SIG-M5 (cell line): Measurements from ENCODE around the gene ING3.
"Not testable (repeated sequence)": the region's sequence is repeated elsewhere in the genome, so short reads cannot be mapped to it uniquely, and the experiment has no call there.

ENCODE experiments used
- DNase-seq: peaks from one replicate; lab custom pipeline; 2025; lab: John Stamatoyannopoulos, UW

ING3 gene

DNA sequence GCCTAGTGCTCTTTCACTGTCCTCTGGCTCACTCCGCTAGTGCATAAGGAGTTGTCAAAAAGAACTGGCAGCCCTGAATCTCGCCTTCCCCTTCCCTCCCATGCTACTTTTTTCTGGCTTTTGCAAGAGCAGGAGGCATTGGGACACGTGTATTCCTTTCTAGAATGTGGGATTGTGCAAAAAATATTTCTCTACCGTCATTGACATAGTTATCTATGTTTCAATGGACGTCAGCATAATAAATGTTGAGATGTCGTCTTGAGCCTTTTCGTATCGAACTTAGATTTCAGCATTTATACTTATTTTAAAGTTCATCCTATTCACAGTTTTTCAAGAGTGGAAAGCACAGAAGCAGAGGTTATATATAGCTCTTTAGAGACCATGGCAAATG lies 727 bp downstream of the ING3 start:
- DNase-seq, result no peak

DNA sequence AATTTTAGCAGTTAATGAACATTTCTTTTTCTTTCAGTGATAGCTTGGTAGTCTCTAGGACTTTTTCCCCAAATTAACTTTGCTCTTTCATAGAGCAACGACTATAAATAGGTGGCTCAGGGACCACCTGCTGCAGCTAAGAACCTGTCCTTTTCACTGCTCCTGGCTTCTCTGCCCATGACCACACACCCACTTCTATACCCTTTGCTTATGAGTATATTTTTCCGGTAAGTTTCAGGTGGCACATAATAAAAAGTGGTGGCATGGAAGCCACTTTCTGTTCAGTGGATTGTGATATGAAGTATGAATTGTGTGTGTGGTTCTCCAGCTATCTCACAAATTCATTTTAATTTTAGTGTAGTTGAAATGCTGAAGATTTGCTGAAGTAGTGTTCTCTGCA lies 1.2 kb downstream of the ING3 start:
- DNase-seq, result no peak

DNA sequence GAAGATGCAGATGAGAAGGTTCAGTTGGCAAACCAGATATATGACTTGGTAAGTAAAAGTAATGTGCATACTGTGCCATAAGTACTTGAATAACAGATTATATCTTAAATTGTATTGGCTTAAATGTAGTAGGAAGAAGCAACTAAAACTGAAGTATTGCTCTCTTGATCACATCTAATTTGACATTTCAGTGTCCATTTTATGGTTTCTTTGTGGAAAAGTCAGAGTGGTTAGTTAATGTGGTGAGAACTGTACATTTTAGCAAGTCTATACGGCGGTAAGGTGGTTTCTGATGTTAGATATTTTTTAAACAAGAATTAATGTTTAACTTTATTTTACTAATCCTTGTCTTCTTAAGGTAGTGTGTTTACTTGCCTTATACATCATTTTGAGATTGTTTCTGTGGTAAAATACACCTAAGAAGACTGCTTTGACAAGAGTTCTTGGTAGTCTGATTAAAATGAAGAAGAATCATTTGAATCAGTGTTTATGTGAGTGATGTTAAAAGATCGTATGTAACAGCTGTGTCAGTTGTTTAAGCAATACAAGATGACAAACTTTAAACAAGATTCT lies 5.1 kb downstream of the ING3 start:
- no peak for DNase-seq

DNA sequence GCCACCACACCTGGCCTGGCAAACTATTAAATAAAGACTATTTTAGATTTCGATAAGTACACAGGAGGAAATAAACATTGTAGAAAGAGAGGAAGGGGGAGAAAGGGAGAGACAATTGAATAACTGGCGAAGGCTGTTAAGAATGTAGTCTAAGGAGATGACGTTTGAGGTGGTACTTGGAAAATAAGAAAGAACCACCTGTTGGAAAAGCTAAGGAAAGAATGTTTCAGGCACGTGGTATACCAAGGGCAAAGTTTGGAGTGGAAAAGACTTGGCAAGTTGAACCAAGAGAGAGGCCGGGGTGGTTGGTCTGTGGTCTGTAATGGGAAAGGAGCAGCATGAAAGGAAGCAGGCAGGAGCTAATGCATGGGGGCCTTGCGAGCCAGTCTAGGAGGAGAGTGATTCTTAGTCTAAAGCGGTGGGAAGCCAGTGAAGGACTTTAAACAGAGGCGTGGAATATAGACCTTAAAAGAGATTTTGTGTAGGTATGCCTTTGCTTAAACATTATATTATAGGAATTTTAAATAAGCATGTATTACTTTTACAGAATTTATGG lies 9.4 kb downstream of the ING3 start:
- DNase-seq, result no peak

DNA sequence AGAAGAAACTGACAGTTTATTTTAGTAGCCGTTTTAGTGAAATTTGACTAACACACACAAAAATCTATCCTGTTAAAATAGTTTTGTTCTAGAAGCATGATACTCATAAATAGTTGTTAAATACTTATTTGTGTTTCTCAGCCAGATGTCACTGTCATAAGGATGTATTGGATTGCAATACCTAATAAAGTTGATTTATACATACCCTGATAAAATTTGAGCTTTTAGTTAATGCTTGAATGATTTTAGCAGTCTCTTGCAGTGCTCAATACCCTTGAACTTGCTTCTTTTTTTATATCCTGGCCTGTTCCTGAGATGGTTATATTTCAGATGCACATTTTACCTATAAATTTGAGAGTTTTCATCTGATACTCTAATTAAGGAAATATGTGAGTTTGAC lies 10.1 kb downstream of the ING3 start:
- DNase-seq, result no peak

DNA sequence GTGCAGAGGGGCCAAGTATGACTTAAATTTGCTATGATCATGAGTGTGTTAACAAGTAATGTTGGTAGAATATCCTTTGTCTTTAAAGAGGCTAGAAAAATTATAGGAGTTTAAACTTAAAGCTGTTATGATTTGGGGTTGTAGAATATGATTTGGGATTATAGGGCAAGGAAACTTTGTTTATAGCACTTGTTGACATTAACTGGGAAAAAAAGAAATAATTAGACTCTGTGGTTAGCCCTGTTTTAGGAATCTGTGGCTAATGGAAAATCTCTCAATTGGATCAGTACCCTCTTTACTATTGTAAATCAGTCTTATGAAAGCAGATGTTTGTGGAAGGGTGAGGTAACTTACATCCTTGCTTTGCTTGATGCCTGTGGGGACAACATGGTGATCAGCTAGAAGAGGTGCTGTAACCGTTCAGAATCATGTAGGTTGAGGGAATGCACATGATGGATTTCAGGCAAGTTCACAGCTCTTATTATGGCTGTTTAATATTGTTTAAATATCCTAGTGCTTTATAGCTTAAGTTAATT lies 11.1 kb downstream of the ING3 start:
- no peak for DNase-seq

DNA sequence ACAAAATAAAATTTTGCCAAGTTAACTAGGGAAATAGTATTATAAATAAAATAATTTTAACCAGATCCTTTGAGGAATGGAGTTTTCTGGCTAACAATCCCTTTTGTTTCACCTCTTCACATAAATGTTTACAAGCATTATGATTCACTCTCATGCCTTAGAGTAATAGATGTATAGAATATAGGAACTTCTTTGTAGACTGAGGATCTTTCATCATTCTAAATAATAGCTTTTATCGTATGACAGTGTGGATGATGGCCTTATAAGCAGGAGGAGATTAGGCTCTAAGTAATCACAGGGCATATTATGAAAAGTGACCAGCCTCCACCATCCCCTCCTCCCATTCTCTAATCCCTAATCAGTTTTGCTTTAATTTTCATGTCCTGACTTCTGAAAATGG lies 13.5 kb downstream of the ING3 start:
- DNase-seq, result no peak

DNA sequence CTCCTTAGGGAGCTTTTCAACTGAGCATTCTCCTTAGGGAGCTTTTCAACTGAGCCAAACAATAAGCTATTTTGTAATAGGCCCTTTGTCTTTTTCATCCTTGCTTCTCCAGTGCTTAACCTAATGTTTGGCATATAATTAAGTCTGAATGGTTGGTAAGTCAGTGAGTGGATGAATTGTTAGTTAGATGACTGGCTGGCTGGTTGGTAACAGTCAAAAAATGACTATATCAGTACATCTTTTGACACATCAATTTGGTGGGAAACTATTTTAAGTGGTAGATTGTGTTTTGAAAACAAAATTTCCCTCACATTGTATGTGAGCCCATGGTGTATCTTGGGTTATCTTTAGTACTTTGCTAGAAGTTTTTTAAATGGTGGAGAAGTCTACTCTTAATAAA lies 16.4 kb downstream of the ING3 start:
- no peak for DNase-seq

DNA sequence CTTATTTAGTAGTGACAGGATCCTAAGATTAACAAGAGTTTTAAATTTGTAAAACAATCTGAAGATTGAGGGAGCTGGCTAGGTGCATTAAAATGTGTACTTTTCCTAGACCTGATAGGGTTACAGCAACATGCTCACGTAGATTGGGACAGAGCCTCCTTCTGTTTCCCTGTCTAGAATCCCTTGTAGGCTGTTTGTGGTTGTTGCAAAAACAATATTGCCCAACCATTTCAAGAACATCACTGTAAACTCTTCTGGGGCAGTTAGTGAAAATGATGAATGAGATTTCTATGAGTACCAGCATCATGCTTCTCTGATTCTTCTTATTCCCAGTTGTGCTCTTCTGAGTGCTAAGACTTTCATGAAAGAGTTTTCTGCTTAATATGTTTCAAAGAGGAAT lies 23.3 kb downstream of the ING3 start:
- DNase-seq, result no peak

DNA sequence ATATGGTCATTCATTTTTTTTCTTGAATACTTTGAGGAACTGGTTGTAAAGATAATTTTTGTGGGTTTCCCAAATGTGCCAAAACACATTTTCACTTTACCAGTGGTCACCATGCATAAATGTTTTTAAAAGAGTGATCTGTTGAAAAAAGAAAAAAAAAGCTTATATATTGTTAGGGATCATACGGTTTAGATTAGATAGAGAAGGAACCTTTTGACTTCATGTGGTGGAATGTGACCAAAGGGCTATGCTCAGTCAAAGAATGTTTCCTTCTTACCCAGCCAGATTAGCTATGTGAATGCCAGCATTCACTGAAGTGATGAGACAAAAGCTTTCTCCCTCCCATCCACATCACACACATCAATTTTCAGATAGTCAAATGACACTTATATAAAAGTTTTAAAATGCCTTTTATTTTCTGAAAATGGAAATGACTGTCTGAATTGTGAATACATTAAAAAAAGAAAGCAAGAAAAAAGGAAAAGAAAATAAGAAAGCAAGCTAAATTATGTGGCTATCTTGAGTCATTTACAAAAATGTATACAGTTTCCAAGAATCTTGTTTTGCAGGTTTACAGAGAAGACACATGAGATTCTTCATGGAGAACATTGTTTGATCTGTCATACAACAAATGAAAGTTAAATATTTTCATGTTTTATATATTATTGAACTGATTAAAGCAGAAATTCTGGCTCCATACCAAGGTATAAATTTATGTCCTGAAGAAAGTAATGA lies 29.4 kb downstream of the ING3 start:
- no peak for DNase-seq

DNA sequence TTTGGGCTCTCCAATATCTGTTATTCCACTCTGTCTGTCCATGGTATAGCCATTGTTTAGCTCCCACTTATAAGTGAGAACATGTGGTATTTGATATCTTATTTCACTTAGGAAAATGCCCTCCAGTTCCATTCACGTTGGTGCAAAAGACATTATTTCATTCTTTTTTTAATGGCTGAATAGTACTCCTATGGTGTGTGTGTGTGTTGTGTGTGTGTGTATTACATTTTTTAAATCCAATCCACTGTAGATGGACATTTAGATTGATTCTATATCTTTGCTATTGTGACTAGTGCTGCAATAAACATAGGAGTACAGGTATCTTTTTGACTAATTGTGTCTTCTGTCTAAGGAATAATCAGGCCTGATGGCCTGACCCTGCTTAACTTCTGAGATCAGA lies 30.5 kb downstream of the ING3 start:
- DNase-seq, result no peak

DNA sequence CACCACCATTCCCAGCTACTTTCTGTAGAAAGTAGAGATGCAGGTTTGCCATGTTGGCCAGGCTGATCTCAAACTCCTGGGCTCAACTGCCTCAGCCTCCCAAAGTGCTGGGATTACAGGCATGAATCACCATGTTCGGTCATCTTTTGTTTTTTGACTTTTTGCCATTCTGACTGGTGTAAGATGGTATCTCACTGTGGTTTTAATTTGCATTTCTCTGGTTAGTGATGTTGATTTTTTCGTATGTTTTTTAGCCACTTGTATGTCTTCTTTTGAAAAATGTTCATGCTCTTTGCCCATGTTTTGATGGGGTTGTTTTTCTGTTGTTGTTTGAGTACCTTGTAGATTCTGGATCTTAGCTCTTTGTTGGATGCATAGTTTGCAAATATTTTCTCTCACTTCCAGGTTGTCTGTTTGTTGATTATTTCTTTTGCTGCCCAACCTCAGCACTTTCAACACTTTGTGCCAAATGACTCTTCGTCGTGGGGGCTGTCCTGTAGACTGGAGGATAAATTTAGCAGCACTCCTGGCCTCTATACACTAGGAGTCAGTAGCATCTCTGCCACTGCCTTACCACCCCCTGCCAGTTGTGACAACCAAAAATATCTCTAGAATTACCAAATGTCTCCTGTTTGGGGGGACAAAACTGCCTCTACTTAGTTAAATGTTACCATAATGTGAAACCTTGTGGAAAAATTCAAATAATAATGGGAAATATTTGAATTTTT lies 31.5 kb downstream of the ING3 start:
- no peak for DNase-seq

DNA sequence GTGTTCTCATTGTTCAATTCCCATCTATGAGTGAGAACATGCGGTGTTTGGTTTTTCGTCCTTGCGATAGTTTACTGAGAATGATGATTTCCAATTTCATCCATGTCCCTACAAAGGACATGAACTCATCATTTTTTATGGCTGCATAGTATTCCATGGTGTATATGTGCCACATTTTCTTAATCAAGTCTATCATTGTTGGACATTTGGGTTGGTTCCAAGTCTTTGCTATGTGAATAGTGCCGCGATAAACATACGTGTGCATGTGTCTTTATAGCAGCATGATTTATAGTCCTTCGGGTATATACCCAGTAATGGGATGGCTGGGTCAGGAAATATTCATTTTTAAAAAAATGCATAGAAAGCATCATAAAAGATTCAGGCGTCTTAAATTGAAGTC lies 33.0 kb downstream of the ING3 start:
- not testable (repeated sequence) for DNase-seq

DNA sequence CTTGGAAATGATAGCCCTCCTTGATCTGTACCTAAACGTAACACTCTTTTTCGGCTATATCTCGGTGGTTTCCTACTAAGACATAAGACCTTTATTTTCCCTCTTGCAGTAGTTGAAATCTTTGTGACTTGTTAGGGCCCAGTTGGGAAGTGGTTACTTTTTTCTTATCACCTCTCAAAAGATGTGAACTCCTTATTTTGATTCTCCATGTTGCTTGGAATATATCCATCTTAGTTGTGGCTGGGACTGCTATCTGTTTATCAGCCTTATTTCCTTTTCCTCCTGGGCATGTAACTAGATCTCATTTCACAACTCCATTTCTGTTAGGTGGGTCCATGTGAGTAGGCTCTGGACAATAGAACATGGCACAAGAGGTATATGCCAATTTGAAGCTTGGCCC lies 33.8 kb downstream of the ING3 start:
- no peak for DNase-seq

DNA sequence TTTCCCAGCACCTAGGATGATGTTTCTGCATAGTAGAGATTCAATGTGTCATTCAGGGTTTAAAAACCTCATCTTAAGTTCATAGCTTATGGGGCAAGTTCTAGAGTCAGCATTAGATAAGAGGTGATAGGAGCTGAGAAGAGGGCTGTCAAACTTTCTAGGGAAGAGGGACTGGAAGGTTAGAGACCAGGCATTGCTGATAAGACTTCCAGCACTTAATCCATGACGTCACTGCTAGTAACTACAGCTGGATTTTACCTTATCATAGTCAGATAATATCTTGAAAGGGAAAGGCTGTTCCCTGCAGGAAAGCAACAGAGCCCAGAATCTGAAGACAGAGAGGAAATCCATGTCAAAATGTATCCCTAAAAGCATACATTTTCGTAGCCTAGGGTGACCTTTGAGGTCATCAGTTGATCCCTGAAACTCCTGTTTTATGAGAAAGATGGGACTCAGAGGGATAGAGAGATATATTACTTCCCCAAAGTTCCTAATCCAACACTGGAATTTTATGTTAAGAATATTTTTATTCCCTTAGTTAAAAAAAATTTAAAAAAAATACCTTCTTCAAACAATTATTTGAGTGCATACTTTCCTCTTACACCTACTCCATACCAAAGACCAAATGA lies 34.7 kb downstream of the ING3 start:
- DNase-seq, result no peak

DNA sequence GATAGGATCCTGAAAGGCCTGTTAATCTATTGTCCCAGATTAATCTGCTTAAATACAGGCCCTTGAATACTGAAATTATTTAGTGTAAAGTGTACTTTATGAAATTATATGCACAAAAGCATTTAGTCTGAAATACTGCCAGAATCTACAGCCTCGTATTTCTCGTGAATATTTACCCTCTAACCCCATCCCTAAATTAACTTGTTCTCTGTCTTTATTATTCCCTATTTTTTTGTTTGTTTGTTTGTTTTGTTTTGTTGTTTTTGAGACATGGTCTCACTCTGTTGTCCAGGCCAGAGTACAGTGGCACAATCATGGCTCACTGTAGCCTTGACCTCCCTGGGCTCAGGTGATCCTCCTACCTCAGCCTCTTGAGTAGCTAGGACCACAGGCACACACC lies 35.3 kb downstream of the ING3 start:
- DNase-seq, result no peak

DNA sequence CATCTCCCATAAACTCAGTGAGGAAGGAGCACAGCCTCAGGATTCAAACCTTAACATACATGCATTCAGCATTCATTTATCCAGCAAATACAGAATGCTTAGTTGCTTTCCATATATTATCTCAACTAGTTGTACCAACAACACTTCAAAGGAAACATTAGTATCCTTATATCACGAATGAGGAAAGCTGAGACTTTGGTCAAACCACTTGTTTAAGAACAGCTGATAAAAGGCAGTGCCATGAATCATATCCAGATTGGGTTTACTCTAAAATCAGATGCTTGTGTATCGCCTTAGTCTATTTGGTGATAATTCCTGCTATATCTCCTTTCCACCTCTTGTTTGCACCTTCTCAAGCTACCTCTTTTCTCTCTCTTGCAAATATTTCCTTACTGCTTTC lies 36.1 kb downstream of the ING3 start:
- no peak for DNase-seq

DNA sequence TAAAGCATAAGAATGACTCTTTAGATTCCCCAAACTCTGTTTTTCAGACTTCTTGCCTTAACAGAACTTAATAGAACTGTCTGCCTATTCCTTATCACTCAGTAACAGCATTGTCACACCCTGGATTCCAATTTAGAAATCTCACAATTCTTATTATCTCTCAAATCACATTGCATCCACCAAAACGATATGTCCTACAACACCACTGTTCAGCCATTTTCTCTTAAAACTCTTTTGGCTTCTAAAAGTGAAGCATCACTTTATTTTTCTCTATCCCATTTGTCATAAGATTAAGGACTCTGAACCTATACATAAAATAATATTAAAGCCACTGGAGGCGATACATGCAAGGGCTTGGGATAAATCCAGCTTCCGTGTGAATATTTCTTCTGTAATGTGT lies 36.7 kb downstream of the ING3 start:
- no peak for DNase-seq

DNA sequence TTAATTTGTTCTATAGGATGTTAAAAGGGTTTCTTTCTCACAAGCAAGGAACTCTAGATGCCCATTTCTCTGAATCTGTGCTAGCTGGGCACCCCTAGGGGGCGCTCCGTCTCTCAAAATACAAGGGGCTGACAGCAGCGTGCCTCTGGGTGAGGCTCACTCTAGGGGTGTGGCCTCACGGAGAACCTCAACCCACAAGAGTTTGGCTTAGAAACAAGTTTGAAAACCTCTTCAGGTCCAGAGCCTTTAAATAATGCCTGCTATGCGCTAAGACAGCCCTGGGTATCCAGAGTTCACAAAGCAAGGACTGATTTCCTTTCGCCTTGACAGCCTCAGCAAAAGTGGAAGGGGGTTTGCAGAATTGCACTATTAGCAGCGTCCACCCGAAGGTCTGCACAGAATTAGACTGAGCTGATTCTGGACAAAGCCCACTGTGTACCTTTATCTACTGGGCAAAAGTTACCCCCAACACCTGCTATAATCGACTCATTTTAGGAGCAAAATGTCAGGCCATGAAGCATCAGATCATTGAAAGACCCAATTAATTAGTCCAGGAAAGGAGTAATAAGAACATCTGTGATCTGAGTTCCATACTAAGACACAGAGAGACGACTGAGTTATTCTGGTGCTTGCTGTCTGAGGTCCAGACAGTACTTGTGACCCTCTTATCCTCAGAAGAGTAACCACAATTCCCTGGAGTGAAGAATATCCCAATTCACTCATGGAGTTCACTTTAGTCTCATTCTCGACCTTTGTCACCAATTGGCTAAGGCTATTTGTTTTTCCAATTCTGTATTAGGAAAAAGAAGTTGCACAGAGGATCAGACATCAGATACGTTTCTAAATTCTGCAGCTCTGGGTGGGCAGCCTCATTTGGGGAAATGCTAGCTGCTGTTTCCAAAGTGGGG lies 37.4 kb downstream of the ING3 start:
- peak; percentile 48 for DNase-seq

DNA sequence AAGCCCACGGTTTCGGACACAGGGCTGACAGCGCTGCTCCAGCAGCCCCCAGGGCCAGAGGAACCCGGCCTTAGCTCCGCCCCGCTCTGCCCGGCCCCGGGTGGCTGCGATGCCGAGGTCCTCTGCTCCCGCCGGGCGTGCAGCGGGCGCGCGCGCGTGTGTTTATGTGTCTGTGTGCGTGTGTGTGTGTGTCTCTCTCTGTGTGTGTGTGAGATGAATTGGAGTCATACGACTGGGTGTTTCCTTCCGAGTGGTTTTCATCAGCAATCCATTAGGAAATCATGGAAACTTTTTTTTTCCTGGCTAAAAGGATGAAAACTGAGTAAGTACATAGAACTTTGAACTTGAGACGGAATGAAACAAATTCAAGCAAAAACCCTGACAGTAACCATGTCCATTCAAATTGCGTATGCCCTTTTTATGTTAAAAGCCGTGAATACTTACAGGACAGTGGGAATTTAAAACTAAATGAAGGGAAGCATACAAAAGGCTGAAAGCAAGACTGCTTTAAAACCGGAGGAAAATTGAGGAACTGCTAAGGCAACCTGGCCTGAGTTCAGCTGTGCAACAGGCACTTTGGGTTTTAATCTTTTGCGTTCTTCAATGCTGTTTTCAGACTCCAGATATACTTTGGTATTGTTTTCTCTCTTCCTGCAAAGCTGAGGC lies 38.1 kb downstream of the ING3 start, which contains the start of gene CPED1:
Gene CPED1, plus strand, starts transcription at position 121 of the 666 bp plus-strand sequence. CDS start 911 bp downstream, outside the sequence.
- no peak for DNase-seq
